Aorta (tissue), 5 donors: ENCODE results near the gene UGCG. TPM values are rescaled to one million over a fixed set of nuclear protein-coding genes. Genes with fewer than 3 reads are reported as not detected.

Source experiments
- ATAC-seq: fragments of 200-7000 bp; cut with Tn5 transposase; one replicate; pipeline ENCODE4 v1.9.1; 2022; ENCODE audit warnings: moderate library complexity; ENCODE audit not compliant: low FRiP score
- DNase-seq, 2 donors: peaks; one replicate each; pipeline ENCODE4 v3.0.0-alpha.2; 2020
- H3K27ac ChIP-seq, 2 donors: one replicate each; pipeline ENCODE4 v1.5.1; 2013; ENCODE audit warnings: low read length in 2 of 2, mild to moderate bottlenecking in 2 of 2, moderate library complexity in 2 of 2, control low read depth in 1 of 2, inconsistent platforms in 1 of 2, low read depth in 1 of 2
- H3K27me3 ChIP-seq, 2 donors: one replicate each; pipeline ENCODE4 v1.6.1; 2013; ENCODE audit warnings: control low read depth in 1 of 2, low read length in 1 of 2, mild to moderate bottlenecking in 1 of 2, moderate library complexity in 1 of 2; ENCODE audit not compliant: insufficient read depth in 2 of 2, control insufficient read depth in 1 of 2
- H3K36me3 ChIP-seq, 2 donors: one replicate each; pipeline ENCODE4 v1.6.1; 2013; ENCODE audit warnings: control low read depth in 1 of 2, low read length in 1 of 2, mild to moderate bottlenecking in 1 of 2; ENCODE audit not compliant: insufficient read depth in 2 of 2, control insufficient read depth in 1 of 2
- H3K4me1 ChIP-seq, 2 donors: one replicate each; pipeline ENCODE4 v1.6.1; 2013; ENCODE audit warnings: low read length in 2 of 2, control low read depth in 1 of 2, mild to moderate bottlenecking in 1 of 2, moderate library complexity in 1 of 2; ENCODE audit not compliant: insufficient read depth in 2 of 2, control insufficient read depth in 1 of 2
- H3K4me3 ChIP-seq, 2 donors: one replicate each; pipeline ENCODE4 v1.5.1; 2013; ENCODE audit warnings: low read length in 2 of 2, control low read depth in 1 of 2, mild to moderate bottlenecking in 1 of 2
- H3K9me3 ChIP-seq: one replicate; pipeline ENCODE4 v1.6.1; 2013; ENCODE audit warnings: mild to moderate bottlenecking, low read length; ENCODE audit not compliant: control insufficient read depth
- WGBS, 2 donors: extraction: QIAGEN DNeasy Blood & Tissue Kit; methylation state at CpG; one replicate each; pipeline ENCODE4 v1.1.7; 2013; 5-methylcytosine and 5-hydroxymethylcytosine counted together
- intact Hi-C, 2 donors: fragments of 100-400 bp; cut with DNase I; formaldehyde crosslinking; loops; one replicate each; pipeline versions ENCODE4 v1.14.2 to v1.15.0; 2022
- long read RNA-seq, 2 donors: library from polyadenylated mRNA; unstranded; transcript quantifications; one replicate each; pipeline ENCODE4 v2.0.0, GENCODE V29; 2020 to 2021
- polyA plus RNA-seq, 2 donors: library from polyadenylated mRNA; stranded (reverse); fragments of 200-250 nt; gene quantifications; one replicate each; pipeline ENCODE4 v1.2.3, GENCODE V29; 2013
- total RNA-seq, 2 donors: library from RNA; stranded (reverse); fragmentation: NEBNext Ultra II Directional; extraction: Animal tissue kit (Norgen Biotek cat#: 25700); gene quantifications; one replicate each; pipeline ENCODE4 v1.2.1, GENCODE V29; 2021
- donor health status: healthy with polysubstance abuse.
- donor health status: Bipolar disorder and iron deficiency.
- donor health status: DM: no; HTN: no; CAD: no.
- donor health status: DM: no; HTN: no; CAD: no.
- donor health status: DM: yes; HTN: yes; CAD: no.

The UGCG gene
- 10 to 100 TPM; 36.6 to 51.2 TPM for total RNA-seq
- polyA plus RNA-seq = 10 to 100 TPM in 1 of 2 donors, 1 to 10 TPM in 1; 7.9 to 10.2 TPM
- long read RNA-seq, donor 1, full-length matches to known transcripts = 22 of 31 reads
- long read RNA-seq, donor 1, partial matches to known transcripts = 1 of 31 reads
- long read RNA-seq, donor 1, other reads (novel, unspliced or antisense) = 8 of 31 reads
- long read RNA-seq, donor 2, full-length matches to known transcripts = 21 of 37 reads
- long read RNA-seq, donor 2, partial matches to known transcripts = 9 of 37 reads
- long read RNA-seq, donor 2, other reads (novel, unspliced or antisense) = 7 of 37 reads

DNA sequence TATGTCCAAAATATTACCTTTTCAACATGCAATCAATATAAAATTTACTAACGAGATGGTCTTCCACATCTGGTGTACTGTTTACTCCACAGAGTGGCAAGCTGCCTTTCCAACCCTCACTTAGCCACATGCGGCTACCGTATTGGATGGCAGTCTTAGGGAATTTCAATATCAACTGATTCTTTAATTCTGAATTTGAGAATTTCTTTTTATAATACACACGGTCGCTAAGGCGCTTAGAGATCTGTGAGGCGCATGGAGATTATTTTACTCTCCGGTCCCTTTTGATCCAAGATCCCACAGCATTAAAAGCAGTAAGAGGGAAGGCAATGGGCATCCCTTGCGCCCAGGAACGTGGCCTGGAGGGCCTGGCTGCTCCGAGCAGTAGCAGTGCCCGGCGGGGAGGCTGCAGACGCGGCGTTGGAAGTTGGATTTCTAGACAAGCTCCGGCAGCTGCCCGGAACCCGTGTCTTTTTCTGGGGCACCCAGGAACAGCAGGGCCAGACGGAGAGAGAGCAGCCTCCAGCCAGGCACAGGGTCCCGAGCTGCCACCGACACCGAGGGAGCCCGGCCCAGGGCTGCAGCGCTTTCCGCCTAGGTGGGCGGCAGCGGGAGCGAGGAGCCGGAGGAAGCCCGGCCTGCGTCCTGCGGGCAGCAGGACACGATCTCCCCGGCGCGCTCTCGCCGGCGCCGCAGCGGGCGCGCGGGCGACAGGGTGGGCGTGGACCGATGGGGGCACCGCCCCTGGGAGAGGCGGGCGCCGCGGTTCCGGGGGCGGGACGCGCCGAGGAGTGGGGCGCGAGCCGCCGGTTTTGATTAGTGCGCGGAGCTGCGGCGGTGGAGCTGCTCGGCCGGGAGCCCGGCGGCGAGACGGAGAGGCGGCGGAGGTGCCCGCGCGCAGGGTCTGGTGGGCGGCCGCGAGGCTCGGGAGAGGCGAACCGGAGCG is at the start of gene UGCG:
TSS of gene UGCG (plus strand) at position 819 of the 946 bp plus-strand sequence. CDS start 402 bp downstream, outside the sequence.
- H3K27me3 ChIP-seq = no peaks in the 10 kb centered on the region
- peaks cover 1 to 2% of the 10 kb centered on the region in 2 donors for H3K4me1 ChIP-seq
- 0 to 1% methylated on average over 59 to 84 of the region's 84 CpGs for WGBS, 2 donors
- H3K4me3 ChIP-seq = peak within 1 kb of the TSS; percentile 43 to 76
- ATAC-seq (peak; percentile 98), DNase-seq (peak; percentile 93 to 96)
- H3K9me3 ChIP-seq = no peaks in the 10 kb centered on the region
- H3K27ac ChIP-seq = peak within 1 kb of the TSS; percentile 38 to 79
- intact Hi-C loops = loop anchor here in 1 of 2 donors (5.0 kb wide), 2 partner anchors 176 to 436 kb away; partner anchors contain the start of gene PTBP3
- H3K36me3 ChIP-seq = no peaks in the 10 kb centered on the region

DNA sequence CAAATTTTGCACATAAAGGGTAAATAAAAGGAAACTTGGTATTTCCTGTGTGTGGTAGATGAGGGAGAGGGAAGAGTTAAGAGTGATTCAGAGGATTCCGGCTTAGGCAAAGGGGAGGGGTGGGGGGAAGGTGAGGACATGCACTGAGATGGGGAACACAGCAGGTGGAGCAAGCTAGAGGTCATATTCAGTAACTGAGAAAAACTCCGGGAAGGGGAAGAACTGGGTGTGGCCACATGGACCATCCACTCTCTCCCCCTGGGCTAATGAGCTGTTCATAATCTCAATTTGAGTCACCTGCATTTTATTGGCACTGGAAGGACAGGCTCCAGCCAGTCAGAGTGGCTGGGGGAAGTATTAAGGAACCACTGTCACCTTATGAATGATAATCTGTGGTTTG is 45.1 kb upstream of the UGCG start:
- no peak for ATAC-seq
- Histone ChIP-seq H3K4me1 (no peaks in the 10 kb centered on the region), H3K9me3 (no peaks in the 10 kb centered on the region), H3K27me3 (no peaks in the 10 kb centered on the region), H3K4me3 (no peak overlapping the region), H3K36me3 (no peaks in the 10 kb centered on the region), H3K27ac (no peak overlapping the region)
- intact Hi-C loops = no loop called here
- no peak for DNase-seq
- 55 to 77% methylated on average over 2 of the region's 2 CpGs for WGBS, 2 donors

DNA sequence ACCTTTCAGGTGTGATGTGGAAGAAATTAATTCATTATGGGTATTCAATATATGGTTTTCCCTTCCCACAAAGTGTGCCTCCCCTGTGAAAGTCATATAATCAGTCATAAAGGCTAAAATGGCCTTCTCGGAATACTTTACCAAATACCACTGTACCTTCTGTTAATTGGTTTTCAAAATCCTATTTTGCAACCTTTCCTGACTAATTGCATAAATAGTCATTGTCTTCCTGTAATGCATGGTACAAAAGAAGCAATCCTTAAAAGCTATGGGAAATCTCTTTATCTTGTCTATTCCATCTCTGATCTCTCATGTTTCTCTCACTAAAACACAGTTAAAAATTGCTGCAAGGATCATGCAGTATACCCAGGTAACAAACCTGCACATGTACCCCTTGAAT is 44.3 kb upstream of the UGCG start:
- intact Hi-C loops = no loop called here
- H3K4me3 ChIP-seq = no peak overlapping the region
- ATAC-seq = no peak

DNA sequence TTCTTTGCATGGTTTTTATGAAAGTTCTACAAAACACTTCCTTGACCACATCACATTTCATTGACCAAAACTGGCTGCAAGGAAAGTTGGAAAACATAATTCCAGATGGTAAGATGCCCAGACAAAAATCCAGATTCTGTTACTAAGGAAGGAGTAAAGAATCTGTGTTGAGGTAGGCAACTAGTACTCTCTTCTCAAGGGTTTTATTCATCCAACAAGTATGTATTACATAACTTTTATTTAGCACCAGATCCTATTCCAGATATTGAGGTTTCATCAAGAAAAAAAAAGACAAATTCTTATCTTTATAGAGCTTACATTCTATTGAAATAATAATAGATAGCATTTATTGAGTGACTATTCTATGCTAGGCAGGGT is 43.2 kb upstream of the UGCG start:
- H3K9me3 ChIP-seq = no peaks in the 10 kb centered on the region
- no peak for DNase-seq
- no peak overlapping the region for H3K4me3 ChIP-seq
- ATAC-seq = no peak
- H3K27me3 ChIP-seq = no peaks in the 10 kb centered on the region
- no peak overlapping the region for H3K27ac ChIP-seq
- intact Hi-C loops = no loop called here
- H3K36me3 ChIP-seq = no peaks in the 10 kb centered on the region
- H3K4me1 ChIP-seq = no peaks in the 10 kb centered on the region

More for the DNA sequence above, 44.3 kb upstream of the UGCG start:
- H3K27ac ChIP-seq = no peak overlapping the region
- DNase-seq = no peak
- H3K36me3 ChIP-seq = no peaks in the 10 kb centered on the region
- H3K4me1 ChIP-seq = no peaks in the 10 kb centered on the region
- 98 to 100% methylated on average over 1 of the region's 1 CpG for WGBS, 2 donors
- H3K27me3 ChIP-seq = no peaks in the 10 kb centered on the region
- H3K9me3 ChIP-seq = no peaks in the 10 kb centered on the region

DNA sequence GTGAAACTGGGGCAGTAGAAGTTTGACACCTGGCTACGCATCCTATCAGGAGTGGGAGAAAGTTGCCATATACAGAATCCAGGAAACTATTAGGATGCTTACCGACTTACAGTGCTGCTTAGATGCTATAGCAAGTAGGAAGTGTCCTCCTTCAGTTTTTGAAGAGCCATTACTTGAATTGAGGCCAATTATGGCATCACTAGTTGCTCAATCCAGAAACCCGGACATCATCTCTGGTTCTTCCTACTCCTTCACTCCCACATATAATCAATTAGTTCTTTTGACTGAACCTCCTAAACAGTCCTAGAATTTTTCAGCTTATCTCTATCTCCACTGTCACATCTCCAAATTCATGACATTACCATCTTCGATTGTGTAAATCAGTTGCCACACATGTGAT is 41.8 kb upstream of the UGCG start:
- no peak overlapping the region for H3K27ac ChIP-seq
- H3K36me3 ChIP-seq = no peaks in the 10 kb centered on the region
- no peaks in the 10 kb centered on the region for H3K9me3 ChIP-seq
- H3K4me3 ChIP-seq = no peak overlapping the region
- H3K27me3 ChIP-seq = no peaks in the 10 kb centered on the region
- intact Hi-C loops = no loop called here
- WGBS, 2 donors = 81 to 91% methylated on average over 4 of the region's 4 CpGs
- no peaks in the 10 kb centered on the region for H3K4me1 ChIP-seq
- DNase-seq (no peak), ATAC-seq (no peak)

DNA sequence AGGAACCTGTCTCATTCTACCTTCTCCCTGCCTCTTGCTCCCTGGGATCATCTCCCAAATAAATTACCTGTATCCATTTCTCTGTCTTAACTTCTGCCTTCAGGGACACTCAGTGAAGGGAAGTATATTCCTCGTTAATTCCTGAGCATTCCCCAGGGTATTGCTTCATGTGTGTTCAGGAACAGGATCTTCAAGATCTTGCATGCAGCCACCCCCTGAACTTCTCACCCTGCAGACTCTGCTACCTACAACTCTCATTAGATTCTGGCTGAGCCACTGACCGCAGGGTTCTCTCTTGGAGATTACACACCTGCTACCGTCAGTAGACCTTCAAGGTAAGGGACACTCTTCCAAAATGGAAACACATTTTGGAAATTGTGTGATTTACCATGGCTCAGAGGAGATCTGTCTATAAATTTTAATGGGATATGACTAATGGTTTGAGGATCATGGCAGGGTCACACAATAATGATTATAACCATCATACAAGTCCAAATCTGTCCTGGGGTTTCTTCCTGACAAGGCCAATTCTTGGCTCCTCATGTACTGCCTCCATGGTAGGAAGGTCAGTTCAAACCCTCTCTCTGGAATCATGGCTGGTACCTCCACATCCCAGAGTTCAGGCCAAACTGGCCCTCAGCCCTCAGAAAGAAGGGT is 38.9 kb upstream of the UGCG start:
- DNase-seq (no peak), ATAC-seq (no peak)
- no peaks in the 10 kb centered on the region for H3K36me3 ChIP-seq
- H3K27ac ChIP-seq = no peak overlapping the region
- no peaks in the 10 kb centered on the region for H3K27me3 ChIP-seq
- intact Hi-C loops = no loop called here
- no peaks in the 10 kb centered on the region for H3K9me3 ChIP-seq
- no peaks in the 10 kb centered on the region for H3K4me1 ChIP-seq
- WGBS, 2 donors = 92 to 94% methylated on average over 3 of the region's 3 CpGs
- no peak overlapping the region for H3K4me3 ChIP-seq

DNA sequence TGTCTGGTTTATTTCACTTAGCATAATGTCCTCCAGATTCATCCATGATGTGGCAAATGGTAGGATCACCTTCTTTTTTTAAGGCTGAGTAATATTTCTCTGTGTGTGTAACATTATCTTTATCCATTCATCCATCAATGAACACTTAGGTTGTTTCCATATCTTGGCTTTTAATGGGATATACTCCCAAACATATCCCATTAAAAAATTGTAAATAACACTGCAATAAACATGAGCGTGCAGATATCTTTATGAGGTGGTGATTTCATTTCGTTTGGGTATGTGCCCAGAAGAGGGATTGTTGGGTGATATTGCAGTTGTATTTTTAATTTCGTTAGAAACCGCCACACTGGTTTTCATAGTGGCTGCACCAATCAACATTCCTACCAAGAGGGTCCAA is 36.2 kb upstream of the UGCG start:
- ATAC-seq = no peak
- 91 to 93% methylated on average over 4 of the region's 4 CpGs for WGBS, 2 donors

DNA sequence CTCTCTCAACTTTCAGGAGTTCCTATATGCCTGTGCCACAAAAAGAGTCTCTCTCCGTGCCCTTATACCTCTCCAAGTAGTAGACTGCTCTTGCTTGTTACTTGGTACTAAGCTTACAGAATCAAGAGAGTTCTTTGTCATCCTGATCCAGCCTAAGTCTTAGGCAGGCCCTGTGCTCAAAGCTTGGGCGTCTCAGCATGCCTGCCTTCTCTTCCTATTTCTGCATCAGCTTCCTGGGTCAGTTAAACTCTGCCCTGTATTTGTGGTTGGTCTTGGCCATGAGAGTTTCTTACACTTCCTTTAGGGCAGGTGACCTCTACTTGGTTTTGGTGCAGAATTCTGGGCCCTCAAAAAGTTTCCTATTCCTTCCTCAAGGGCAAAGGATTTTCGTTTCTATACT is 33.0 kb upstream of the UGCG start:
- H3K4me1 ChIP-seq = no peaks in the 10 kb centered on the region
- H3K9me3 ChIP-seq = no peaks in the 10 kb centered on the region
- no peak for ATAC-seq
- no peak for DNase-seq
- no peaks in the 10 kb centered on the region for H3K36me3 ChIP-seq
- 89 to 95% methylated on average over 3 of the region's 3 CpGs for WGBS, 2 donors
- H3K27me3 ChIP-seq = no peaks in the 10 kb centered on the region
- intact Hi-C loops = no loop called here
- H3K27ac ChIP-seq = no peak overlapping the region
- no peak overlapping the region for H3K4me3 ChIP-seq

More for the DNA sequence above, 36.2 kb upstream of the UGCG start:
- no peak for DNase-seq
- Histone ChIP-seq H3K36me3 (no peaks in the 10 kb centered on the region), H3K9me3 (no peaks in the 10 kb centered on the region), H3K4me3 (no peak overlapping the region), H3K27ac (no peak overlapping the region), H3K4me1 (no peaks in the 10 kb centered on the region), H3K27me3 (no peaks in the 10 kb centered on the region)
- intact Hi-C loops = no loop called here
